OCI-LY3 (cell line): ENCODE results near the gene DNAJC2.

ENCODE experiments used
- CTCF ChIP-seq: fragments of 200-600, 300-600 bp; sonication (generic); IDR thresholded peaks from 2 replicates; pipeline ENCODE4 v1.5.1; 2014; ENCODE audit warnings: antibody characterized with exemption, low read length, low read depth
- EZH2phosphoT487 ChIP-seq: fragments of 200-600 bp; shearing (Covaris generic); IDR thresholded peaks from 2 replicates; pipeline ENCODE4 v1.6.1; 2018; ENCODE audit warnings: antibody characterized with exemption, mixed run types, low read depth

- no peak for TF ChIP-seq EZH2phosphoT487
- no peak for TF ChIP-seq CTCF
These were observed 662 bp downstream of the DNAJC2 start for GRCh38 chr7:103343758-103344452.
